ENCODE results near the gene PANK1. TPM values are rescaled to one million over a fixed set of nuclear protein-coding genes. Genes with fewer than 3 reads are reported as not detected.

The PANK1 gene
- total and polyA plus RNA-seq, 9 of the 15 experiments (the other 6 are each of a cell fraction or from before 2014, with no cell fraction given) = 1.7 to 10.7 (median 6.5) TPM

DNA sequence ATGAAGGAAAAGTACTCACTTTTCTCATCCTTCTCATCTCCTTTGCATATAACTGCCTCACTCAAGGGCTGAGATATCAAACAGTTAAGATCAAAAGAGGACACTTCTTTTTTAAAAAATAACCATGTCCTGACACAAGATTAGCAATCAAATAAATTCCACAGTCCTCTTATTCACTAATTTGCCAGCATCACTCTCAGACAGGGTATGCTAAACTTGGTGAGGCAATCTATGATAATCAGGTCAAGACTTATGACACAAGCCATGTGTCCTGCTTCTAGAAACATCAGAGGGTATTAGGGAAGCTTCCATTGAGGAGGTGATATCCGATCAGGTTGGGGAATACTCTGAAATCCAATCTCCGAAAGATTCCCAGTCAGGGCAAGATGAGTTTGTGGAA is 10.4 kb downstream of the PANK1 start:
- Histone ChIP-seq H3K4me3 (no peak overlapping the region), H3K4me1 (replicated peaks in 1 of 2; ENCODE audit: control insufficient read depth in 2 of 2, insufficient read depth in 2 of 2, low read length in 2 of 2) (peaks cover 0 to 4% of the 10 kb centered on the region in 2 experiments; a peak in 2 of 5 replicates), H3K9me1 (ENCODE audit: control insufficient read depth, insufficient read depth, low read length) (no peaks in the 10 kb centered on the region), H3K9me3 (replicated peaks; ENCODE audit: control insufficient read depth, insufficient read depth, low read depth, low read length) (no peaks in the 10 kb centered on the region), H3K4me2 (ENCODE audit: insufficient read depth, low read length) (no peak overlapping the region), H3K27me3 (ENCODE audit: control insufficient read depth in 2 of 2, insufficient read depth in 2 of 2, low read length in 2 of 2) (no peaks in the 10 kb centered on the region), H4K20me1 (replicated peaks; ENCODE audit: control insufficient read depth, insufficient read depth, low read length) (no peaks in the 10 kb centered on the region), H3K9ac (ENCODE audit: insufficient read depth in 1 of 2, low read depth in 2 of 2, low read length in 2 of 2) (no peak overlapping the region), H3K36me3 (ENCODE audit: control insufficient read depth, insufficient read depth, low read length) (peaks cover 26% of the 10 kb centered on the region; the same call in 1 of the 3 replicates), H3K79me2 (ENCODE audit: control insufficient read depth, insufficient read depth, low read length) (peaks cover 23% of the 10 kb centered on the region), H2AFZ (ENCODE audit: low read depth, low read length) (no peak overlapping the region), H3K27ac (ENCODE audit: extremely low read depth, low read depth, low read length) (no peak overlapping the region)
- DNase-seq (ENCODE audit: extremely low read depth in 1 of 4, low spot score in 3 of 4) (no peak), FAIRE-seq (no peak), ATAC-seq (no peak)
- CTCF ChIA-PET (ENCODE audit: low intra/inter-chr PET ratio) = no interaction called here
- intact Hi-C loops (cut with micrococcal nuclease) (no loop called here), in situ Hi-C loops (cut with MboI) (no loop called here)
- 94% methylated on average over 2 of the region's 2 CpGs for WGBS (ENCODE audit: insufficient coverage, low coverage, missing lambda C conversion rate)
- POLR2A ChIA-PET = no interaction called here
- BruUV-seq (replicated peaks) = no TSS peak
- TF ChIP-seq PRMT5 (CRISPR knock-in tag; IDR thresholded peaks at IDR 0.05) = no peak
- TF ChIP-seq, protein P1, sequence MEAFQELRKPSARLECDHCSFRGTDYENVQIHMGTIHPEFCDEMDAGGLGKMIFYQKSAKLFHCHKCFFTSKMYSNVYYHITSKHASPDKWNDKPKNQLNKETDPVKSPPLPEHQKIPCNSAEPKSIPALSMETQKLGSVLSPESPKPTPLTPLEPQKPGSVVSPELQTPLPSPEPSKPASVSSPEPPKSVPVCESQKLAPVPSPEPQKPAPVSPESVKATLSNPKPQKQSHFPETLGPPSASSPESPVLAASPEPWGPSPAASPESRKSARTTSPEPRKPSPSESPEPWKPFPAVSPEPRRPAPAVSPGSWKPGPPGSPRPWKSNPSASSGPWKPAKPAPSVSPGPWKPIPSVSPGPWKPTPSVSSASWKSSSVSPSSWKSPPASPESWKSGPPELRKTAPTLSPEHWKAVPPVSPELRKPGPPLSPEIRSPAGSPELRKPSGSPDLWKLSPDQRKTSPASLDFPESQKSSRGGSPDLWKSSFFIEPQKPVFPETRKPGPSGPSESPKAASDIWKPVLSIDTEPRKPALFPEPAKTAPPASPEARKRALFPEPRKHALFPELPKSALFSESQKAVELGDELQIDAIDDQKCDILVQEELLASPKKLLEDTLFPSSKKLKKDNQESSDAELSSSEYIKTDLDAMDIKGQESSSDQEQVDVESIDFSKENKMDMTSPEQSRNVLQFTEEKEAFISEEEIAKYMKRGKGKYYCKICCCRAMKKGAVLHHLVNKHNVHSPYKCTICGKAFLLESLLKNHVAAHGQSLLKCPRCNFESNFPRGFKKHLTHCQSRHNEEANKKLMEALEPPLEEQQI (IDR thresholded peaks at IDR 0.05) = no peak
- no peak for TF ChIP-seq SPI1 (IDR thresholded peaks at IDR 0.05; ENCODE audit: borderline replicate concordance, low read depth, low read length)
- no peak for TF ChIP-seq ZNF12 (CRISPR knock-in tag; IDR thresholded peaks at IDR 0.05)
- no peak for TF ChIP-seq KAT8 (IDR thresholded peaks at IDR 0.05; ENCODE audit: low read depth)
- TF ChIP-seq, protein P2, sequence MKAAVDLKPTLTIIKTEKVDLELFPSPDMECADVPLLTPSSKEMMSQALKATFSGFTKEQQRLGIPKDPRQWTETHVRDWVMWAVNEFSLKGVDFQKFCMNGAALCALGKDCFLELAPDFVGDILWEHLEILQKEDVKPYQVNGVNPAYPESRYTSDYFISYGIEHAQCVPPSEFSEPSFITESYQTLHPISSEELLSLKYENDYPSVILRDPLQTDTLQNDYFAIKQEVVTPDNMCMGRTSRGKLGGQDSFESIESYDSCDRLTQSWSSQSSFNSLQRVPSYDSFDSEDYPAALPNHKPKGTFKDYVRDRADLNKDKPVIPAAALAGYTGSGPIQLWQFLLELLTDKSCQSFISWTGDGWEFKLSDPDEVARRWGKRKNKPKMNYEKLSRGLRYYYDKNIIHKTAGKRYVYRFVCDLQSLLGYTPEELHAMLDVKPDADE (conservative IDR thresholded peaks at IDR 0.05; ENCODE audit: control insufficient read depth, low read depth, low read length) = no peak
- TF ChIP-seq CREB1 (IDR thresholded peaks at IDR 0.05) = no peak
- no peak for TF ChIP-seq CREB1 (CRISPR knock-in tag; IDR thresholded peaks at IDR 0.05)
- TF ChIP-seq HNRNPK (IDR thresholded peaks at IDR 0.05; ENCODE audit: low read depth, low read length, poor library complexity, severe bottlenecking) = no peak
- TF ChIP-seq NFATC3 (IDR thresholded peaks at IDR 0.05) = no peak
- TF ChIP-seq, protein P3, sequence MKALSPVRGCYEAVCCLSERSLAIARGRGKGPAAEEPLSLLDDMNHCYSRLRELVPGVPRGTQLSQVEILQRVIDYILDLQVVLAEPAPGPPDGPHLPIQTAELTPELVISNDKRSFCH (CRISPR knock-in tag; IDR thresholded peaks at IDR 0.05) = no peak
- TF ChIP-seq, protein P3 (tag; IDR thresholded peaks at IDR 0.05) = no peak
- TF ChIP-seq ZNF57 (CRISPR knock-in tag; IDR thresholded peaks at IDR 0.05) = no peak
- TF ChIP-seq, protein P4, sequence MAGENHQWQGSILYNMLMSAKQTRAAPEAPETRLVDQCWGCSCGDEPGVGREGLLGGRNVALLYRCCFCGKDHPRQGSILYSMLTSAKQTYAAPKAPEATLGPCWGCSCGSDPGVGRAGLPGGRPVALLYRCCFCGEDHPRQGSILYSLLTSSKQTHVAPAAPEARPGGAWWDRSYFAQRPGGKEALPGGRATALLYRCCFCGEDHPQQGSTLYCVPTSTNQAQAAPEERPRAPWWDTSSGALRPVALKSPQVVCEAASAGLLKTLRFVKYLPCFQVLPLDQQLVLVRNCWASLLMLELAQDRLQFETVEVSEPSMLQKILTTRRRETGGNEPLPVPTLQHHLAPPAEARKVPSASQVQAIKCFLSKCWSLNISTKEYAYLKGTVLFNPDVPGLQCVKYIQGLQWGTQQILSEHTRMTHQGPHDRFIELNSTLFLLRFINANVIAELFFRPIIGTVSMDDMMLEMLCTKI (IDR thresholded peaks at IDR 0.05; ENCODE audit: partially characterized antibody) = no peak
- TF ChIP-seq ELF4 (CRISPR knock-in tag; IDR thresholded peaks at IDR 0.05) = no peak
- TF ChIP-seq ARHGAP35 (IDR thresholded peaks at IDR 0.05; ENCODE audit: partially characterized antibody) = no peak
